ENCODE results near the gene GJA10. TPM values are rescaled to one million over a fixed set of nuclear protein-coding genes. Genes with fewer than 3 reads are reported as not detected.

Gene GJA10
- total RNA-seq, 1 experiment from 2014 or later: not detected

DNA sequence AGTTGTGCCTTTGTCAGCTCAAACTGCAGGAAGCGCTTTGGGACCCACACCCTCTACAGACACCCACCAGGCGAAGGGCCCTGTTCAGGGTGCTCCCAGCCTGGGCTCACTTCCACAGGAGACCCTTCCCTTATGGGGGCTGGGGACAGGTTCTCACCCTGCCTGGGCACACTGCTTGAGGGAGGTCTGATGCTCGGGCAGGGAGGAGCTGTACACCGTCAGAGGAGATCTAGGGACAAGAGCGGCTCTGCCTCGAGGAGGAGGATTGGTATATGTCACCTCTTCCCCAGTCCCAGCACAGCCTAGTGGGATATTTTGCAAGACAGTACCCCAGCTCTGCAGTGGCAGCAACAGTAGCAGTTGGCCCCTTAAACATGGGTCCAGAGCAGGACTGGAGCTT, 26.9 kb downstream of the GJA10 start:
- H3K27ac Mint-ChIP-seq (ENCODE audit: unreplicated experiment): no peak overlapping the region
- intact Hi-C loops (cut with micrococcal nuclease; ENCODE audit: unreplicated experiment): no loop called here
- Histone ChIP-seq H3K9me3 (no peaks in the 10 kb centered on the region), H3K4me1 (no peaks in the 10 kb centered on the region), H3K27me3 (replicated peaks; ENCODE audit: control insufficient read depth, insufficient read depth, low read length) (no peaks in the 10 kb centered on the region), H3K4me3 (ENCODE audit: low read depth, low read length) (no peak overlapping the region), H3K36me3 (ENCODE audit: control insufficient read depth, insufficient read depth, low read length) (no peaks in the 10 kb centered on the region)
- H3K4me3 Mint-ChIP-seq (ENCODE audit: unreplicated experiment): no peak overlapping the region
- H3K27me3 Mint-ChIP-seq (ENCODE audit: insufficient read depth, unreplicated experiment): no peaks in the 10 kb centered on the region
- no TSS peak for BruUV-seq (replicated peaks)
- no peaks in the 10 kb centered on the region for H3K36me3 Mint-ChIP-seq (ENCODE audit: insufficient read depth, unreplicated experiment)
- TF ChIP-seq, protein P1, sequence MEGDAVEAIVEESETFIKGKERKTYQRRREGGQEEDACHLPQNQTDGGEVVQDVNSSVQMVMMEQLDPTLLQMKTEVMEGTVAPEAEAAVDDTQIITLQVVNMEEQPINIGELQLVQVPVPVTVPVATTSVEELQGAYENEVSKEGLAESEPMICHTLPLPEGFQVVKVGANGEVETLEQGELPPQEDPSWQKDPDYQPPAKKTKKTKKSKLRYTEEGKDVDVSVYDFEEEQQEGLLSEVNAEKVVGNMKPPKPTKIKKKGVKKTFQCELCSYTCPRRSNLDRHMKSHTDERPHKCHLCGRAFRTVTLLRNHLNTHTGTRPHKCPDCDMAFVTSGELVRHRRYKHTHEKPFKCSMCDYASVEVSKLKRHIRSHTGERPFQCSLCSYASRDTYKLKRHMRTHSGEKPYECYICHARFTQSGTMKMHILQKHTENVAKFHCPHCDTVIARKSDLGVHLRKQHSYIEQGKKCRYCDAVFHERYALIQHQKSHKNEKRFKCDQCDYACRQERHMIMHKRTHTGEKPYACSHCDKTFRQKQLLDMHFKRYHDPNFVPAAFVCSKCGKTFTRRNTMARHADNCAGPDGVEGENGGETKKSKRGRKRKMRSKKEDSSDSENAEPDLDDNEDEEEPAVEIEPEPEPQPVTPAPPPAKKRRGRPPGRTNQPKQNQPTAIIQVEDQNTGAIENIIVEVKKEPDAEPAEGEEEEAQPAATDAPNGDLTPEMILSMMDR (IDR thresholded peaks at IDR 0.05; ENCODE audit: insufficient read depth in 1 of 2, low read depth in 1 of 2, low read length in 1 of 2, severe bottlenecking in 1 of 2, unreplicated experiment in 1 of 2): no peak
- no peaks in the 10 kb centered on the region for H3K4me1 Mint-ChIP-seq (ENCODE audit: low read depth, unreplicated experiment)
- peaks cover 10% of the 10 kb centered on the region for H3K9me3 Mint-ChIP-seq (ENCODE audit: unreplicated experiment)
- CTCF ChIA-PET: interaction anchor here (1.8 kb wide), 1 partner anchor 19 kb away, joined by 5 read pairs; no protein-coding TSS in a partner anchor
- no peak for DNase-seq
- POLR2A ChIA-PET: no interaction called here

DNA sequence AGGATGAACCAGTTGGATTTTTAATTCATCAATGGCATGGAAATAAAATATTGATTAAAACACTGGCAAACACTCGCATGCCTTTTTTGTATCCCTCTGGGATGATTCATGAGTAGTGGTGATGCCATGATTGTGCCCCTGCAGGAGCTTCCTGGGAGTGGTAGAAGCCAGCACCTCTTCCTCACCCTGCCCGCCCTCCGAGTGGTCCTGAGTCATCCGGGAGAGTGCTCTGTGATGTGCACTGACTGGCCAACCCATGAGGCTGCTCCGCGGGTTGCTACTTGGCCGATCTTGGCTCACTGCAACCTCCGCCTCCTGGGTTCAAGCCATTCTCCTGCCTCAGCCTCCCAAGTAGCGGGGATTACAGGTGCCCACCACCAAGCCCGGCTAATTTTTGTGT, 27.4 kb downstream of the GJA10 start:
- Histone ChIP-seq H3K4me1 (no peaks in the 10 kb centered on the region), H3K36me3 (ENCODE audit: control insufficient read depth, insufficient read depth, low read length) (no peaks in the 10 kb centered on the region), H3K27me3 (replicated peaks; ENCODE audit: control insufficient read depth, insufficient read depth, low read length) (no peaks in the 10 kb centered on the region), H3K9me3 (no peaks in the 10 kb centered on the region), H3K4me3 (ENCODE audit: low read depth, low read length) (no peak overlapping the region)
- intact Hi-C loops (cut with micrococcal nuclease; ENCODE audit: unreplicated experiment): no loop called here
- CTCF ChIA-PET: interaction anchor here (1.8 kb wide), 1 partner anchor 19 kb away, joined by 5 read pairs; no protein-coding TSS in a partner anchor
- POLR2A ChIA-PET: no interaction called here
- no peak for DNase-seq
- no peaks in the 10 kb centered on the region for H3K36me3 Mint-ChIP-seq (ENCODE audit: insufficient read depth, unreplicated experiment)
- H3K4me1 Mint-ChIP-seq (ENCODE audit: low read depth, unreplicated experiment): no peaks in the 10 kb centered on the region
- peaks cover 2% of the 10 kb centered on the region for H3K27me3 Mint-ChIP-seq (ENCODE audit: insufficient read depth, unreplicated experiment)
- TF ChIP-seq, protein P1 (IDR thresholded peaks at IDR 0.05; ENCODE audit: insufficient read depth in 1 of 2, low read depth in 1 of 2, low read length in 1 of 2, severe bottlenecking in 1 of 2, unreplicated experiment in 1 of 2): no peak
- H3K9me3 Mint-ChIP-seq (ENCODE audit: unreplicated experiment): peaks cover 5% of the 10 kb centered on the region
- no peak overlapping the region for H3K4me3 Mint-ChIP-seq (ENCODE audit: unreplicated experiment)
- BruUV-seq (replicated peaks): no TSS peak
- H3K27ac Mint-ChIP-seq (ENCODE audit: unreplicated experiment): no peak overlapping the region

DNA sequence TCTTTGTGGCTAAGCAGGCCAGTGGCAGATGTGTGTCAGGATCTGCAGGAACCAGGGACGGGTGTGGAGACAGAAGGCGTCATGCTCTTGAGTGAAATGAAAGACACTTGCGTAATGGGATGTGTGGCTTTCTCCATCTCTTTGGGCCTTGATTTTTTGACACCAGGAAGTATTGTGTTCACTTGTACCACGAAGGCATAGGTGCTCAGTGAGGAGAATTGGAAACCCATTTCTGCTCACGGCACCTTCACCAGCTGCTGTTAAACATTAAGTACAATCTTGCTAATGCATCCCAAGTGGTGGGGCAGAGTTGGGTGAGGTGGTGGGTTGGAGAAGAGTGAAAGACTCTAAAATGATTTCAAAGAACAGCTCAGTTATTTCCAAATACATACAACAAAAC, 30.0 kb downstream of the GJA10 start:
- Histone ChIP-seq H3K36me3 (ENCODE audit: control insufficient read depth, insufficient read depth, low read length) (no peaks in the 10 kb centered on the region), H3K27me3 (replicated peaks; ENCODE audit: control insufficient read depth, insufficient read depth, low read length) (no peaks in the 10 kb centered on the region; the same call in 1 of the 2 replicates), H3K4me3 (ENCODE audit: low read depth, low read length) (no peak overlapping the region), H3K9me3 (no peaks in the 10 kb centered on the region), H3K4me1 (no peaks in the 10 kb centered on the region)
- Mint-ChIP-seq H3K4me1 (ENCODE audit: low read depth, unreplicated experiment) (peaks cover 2% of the 10 kb centered on the region), H3K4me3 (ENCODE audit: unreplicated experiment) (no peak overlapping the region), H3K27me3 (ENCODE audit: insufficient read depth, unreplicated experiment) (peaks cover 6% of the 10 kb centered on the region), H3K27ac (ENCODE audit: unreplicated experiment) (no peak overlapping the region), H3K36me3 (ENCODE audit: insufficient read depth, unreplicated experiment) (no peaks in the 10 kb centered on the region), H3K9me3 (ENCODE audit: unreplicated experiment) (no peaks in the 10 kb centered on the region)
- DNase-seq: no peak
- TF ChIP-seq, protein P1 (IDR thresholded peaks at IDR 0.05; ENCODE audit: insufficient read depth in 1 of 2, low read depth in 1 of 2, low read length in 1 of 2, severe bottlenecking in 1 of 2, unreplicated experiment in 1 of 2): no peak
- POLR2A ChIA-PET: no interaction called here
- intact Hi-C loops (cut with micrococcal nuclease; ENCODE audit: unreplicated experiment): no loop called here
- CTCF ChIA-PET: no interaction called here
- BruUV-seq (replicated peaks): no TSS peak

Data from Caco-2 (cell line).